CD4-positive, alpha-beta T cell treated with Interferon gamma for 1 hour (primary cell): Measurements from ENCODE around the gene SPATC1L.

Source experiments
- DNase-seq: peaks from one replicate; pipeline ENCODE4 v3.0.0-alpha.2; 2020

Gene SPATC1L

GRCh38 chr21:46160907-46161632, 23.2 kb downstream of the SPATC1L start:
- DNase-seq: no peak

- DNase-seq: no peak
Measured at GRCh38 chr21:46160657-46160906, 23.7 kb downstream of the SPATC1L start.

GRCh38 chr21:46159841-46160656, 24.2 kb downstream of the SPATC1L start:
- DNase-seq: no peak

DNA sequence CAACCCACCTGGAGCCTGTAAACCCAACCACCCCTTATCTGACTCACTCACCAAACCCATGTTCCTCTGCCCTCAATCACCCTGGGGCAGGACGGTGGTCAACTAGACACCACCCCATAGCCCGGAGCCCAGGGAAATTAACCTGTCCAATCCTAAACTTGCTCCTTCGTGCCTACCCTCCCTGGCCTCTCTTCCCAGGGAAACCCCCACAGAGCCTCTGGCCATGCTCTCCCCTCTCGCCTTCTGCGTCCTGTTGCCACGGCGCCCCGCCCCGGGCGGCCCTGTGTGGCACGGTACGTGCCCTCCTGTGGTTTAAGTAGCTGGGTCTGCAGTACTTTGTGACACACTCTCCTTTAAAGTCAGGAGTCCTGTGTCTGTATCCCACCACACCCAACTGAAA, 24.9 kb downstream of the SPATC1L start:
- no peak for DNase-seq

GRCh38 chr21:46158666-46159300, 25.5 kb downstream of the SPATC1L start:
- DNase-seq: no peak

DNA sequence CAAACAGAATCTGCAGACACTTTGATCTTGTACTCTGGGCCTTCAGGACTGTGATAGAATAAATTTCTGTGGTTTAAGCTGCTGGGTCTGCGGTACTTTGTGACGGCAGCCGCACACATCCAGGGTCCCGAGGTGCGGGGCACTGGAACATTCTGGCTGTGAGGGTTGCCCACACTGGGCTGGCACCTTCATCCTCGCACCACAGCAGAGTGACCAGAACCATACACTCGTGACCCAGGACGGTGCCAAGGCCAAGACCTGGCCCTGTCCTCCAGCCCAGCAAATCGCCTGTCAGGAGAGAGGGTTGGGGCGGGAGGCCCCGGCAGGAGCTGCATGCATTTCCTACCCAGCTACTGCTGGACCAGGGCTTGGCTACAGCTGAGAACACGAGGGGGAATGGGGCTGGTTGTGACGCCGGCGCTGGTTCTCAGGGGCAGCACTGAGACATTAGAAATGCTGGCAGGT, 26.2 kb downstream of the SPATC1L start:
- DNase-seq: no peak

- DNase-seq: no peak
Measured at GRCh38 chr21:46157396-46157986, 26.8 kb downstream of the SPATC1L start.

GRCh38 chr21:46156678-46157077, 27.6 kb downstream of the SPATC1L start:
- no peak for DNase-seq

GRCh38 chr21:46156378-46156645, 27.9 kb downstream of the SPATC1L start:
- no peak for DNase-seq

- no peak for DNase-seq
Measured at GRCh38 chr21:46155514-46156377, 28.5 kb downstream of the SPATC1L start, which contains the start of gene FTCD. Gene FTCD (minus strand): TSS chr21:46155579. CDS start chr21:46155523, 56 bp downstream.

- DNase-seq: no peak
Measured at GRCh38 chr21:46154955-46155513, 29.2 kb downstream of the SPATC1L start.

GRCh38 chr21:46154155-46154954, 29.9 kb downstream of the SPATC1L start:
- DNase-seq: no peak

GRCh38 chr21:46153247-46154154, 30.8 kb downstream of the SPATC1L start:
- DNase-seq: no peak

GRCh38 chr21:46152927-46153246, 31.4 kb downstream of the SPATC1L start:
- no peak for DNase-seq

GRCh38 chr21:46151989-46152926, 32.0 kb downstream of the SPATC1L start:
- no peak for DNase-seq

- no peak for DNase-seq
Measured at GRCh38 chr21:46151261-46151988, 32.8 kb downstream of the SPATC1L start.

GRCh38 chr21:46150491-46151121, 33.7 kb downstream of the SPATC1L start:
- no peak for DNase-seq

DNA sequence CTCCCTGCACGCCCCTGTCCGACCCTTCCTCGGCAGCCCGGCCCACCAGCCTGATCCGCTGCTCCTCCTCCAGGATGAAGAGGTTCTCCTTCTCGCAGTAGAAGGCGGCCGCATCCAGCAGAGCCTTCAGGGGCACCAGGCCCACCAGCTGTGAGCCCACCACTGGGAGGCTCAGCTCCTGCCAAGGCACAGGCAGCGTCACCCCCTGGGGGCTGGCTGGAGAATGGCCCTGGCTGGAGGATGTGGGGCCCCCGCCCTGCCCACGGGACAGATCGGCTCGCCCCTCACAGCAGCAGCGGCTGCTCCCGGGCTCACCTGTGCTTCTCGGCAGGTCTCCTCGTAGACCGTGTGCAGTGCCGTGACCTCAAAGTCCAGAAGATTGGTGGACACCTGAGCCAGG, 34.2 kb downstream of the SPATC1L start:
- no peak for DNase-seq
